Lower leg skin (tissue), 4 donors: ENCODE data around the gene CCS. TPM values are rescaled to one million over a fixed set of nuclear protein-coding genes. Genes with fewer than 3 reads are reported as not detected.

Experiments used
- DNase-seq, 2 donors: peaks; one replicate each; pipeline ENCODE4 v3.0.0-alpha.2; 2019; ENCODE audit warnings: low spot score in 2 of 2
- H3K4me3 ChIP-seq: fragments of 200-600 bp; sonication (generic); 2 replicates; pipeline ENCODE4 v1.5.1; 2017; ENCODE audit warnings: mild to moderate bottlenecking, low read depth; ENCODE audit not compliant: poor library complexity, severe bottlenecking
- POLR2A ChIP-seq, 2 donors: fragments of 450-650 bp; IDR thresholded peaks; one replicate each; pipeline ENCODE4 v1.6.1; 2016 to 2017; ENCODE audit warnings: antibody characterized with exemption in 2 of 2, mild to moderate bottlenecking in 1 of 2, moderate library complexity in 1 of 2
- WGBS, 2 donors: methylation state at CpG; one replicate each; pipeline ENCODE4 v1.1.5; 2018; 5-methylcytosine and 5-hydroxymethylcytosine counted together
- intact Hi-C: fragments of 100-400 bp; cut with DNase I; formaldehyde crosslinking; loops from one replicate; pipeline ENCODE4 v1.15.0; 2023; ENCODE audit warnings: low total_unique reads
- total RNA-seq, 4 donors: library from RNA; depleted of rRNA; stranded (reverse); fragments of >200 nt; gene quantifications; one replicate each; pipeline ENCODE4 v1.1.0, GENCODE V29; 2016
- TF ChIP-seq, protein P1 (sequence below), 3 donors: fragments of 450-650 bp; IDR thresholded peaks; one replicate each; pipeline ENCODE4 v1.5.1; 2016; ENCODE audit warnings: antibody characterized with exemption in 3 of 3, mild to moderate bottlenecking in 3 of 3, moderate library complexity in 2 of 3

CCS gene
- total RNA-seq, 4 donors from 2014 or later = 13.7 to 24.2 (median 15.2) TPM

DNA sequence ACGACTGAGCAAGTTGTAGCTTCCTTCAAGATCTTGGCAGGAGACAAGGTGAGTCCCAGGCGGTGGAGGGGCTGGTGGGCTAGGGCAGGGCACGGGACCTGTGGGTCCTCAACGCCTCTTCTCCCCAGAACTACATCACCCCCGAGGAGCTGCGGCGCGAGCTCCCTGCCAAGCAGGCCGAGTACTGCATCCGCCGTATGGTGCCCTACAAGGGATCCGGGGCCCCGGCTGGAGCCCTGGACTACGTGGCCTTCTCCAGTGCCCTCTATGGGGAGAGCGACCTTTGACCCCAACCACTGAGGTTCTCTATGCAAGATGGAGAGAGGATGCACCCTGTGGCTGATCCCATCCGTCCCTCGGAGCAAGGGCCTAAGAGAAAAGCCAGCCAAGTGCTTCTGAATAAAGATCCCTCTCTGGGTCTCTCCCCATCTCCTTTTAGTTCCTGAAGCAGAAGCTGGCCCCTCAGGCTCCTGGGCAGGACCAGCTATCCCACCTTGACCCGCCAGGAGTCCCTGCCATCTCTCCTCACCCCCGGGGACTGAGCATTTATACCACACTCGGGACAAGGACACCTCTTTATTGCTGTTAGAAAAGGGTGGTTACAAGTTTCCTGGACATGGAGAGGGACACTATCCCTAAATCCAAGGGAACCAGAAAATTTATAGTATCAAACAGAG is 29.9 kb upstream of the CCS start:
- WGBS, 2 donors = 86 to 91% methylated on average over 19 to 20 of the region's 20 CpGs
- H3K4me3 ChIP-seq = no peak overlapping the region
- no peak for DNase-seq
- intact Hi-C loops = no loop called here
- no peak for TF ChIP-seq POLR2A (IDR thresholded peaks at IDR 0.05)
- TF ChIP-seq, protein P1, sequence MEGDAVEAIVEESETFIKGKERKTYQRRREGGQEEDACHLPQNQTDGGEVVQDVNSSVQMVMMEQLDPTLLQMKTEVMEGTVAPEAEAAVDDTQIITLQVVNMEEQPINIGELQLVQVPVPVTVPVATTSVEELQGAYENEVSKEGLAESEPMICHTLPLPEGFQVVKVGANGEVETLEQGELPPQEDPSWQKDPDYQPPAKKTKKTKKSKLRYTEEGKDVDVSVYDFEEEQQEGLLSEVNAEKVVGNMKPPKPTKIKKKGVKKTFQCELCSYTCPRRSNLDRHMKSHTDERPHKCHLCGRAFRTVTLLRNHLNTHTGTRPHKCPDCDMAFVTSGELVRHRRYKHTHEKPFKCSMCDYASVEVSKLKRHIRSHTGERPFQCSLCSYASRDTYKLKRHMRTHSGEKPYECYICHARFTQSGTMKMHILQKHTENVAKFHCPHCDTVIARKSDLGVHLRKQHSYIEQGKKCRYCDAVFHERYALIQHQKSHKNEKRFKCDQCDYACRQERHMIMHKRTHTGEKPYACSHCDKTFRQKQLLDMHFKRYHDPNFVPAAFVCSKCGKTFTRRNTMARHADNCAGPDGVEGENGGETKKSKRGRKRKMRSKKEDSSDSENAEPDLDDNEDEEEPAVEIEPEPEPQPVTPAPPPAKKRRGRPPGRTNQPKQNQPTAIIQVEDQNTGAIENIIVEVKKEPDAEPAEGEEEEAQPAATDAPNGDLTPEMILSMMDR (IDR thresholded peaks at IDR 0.05) = no peak

DNA sequence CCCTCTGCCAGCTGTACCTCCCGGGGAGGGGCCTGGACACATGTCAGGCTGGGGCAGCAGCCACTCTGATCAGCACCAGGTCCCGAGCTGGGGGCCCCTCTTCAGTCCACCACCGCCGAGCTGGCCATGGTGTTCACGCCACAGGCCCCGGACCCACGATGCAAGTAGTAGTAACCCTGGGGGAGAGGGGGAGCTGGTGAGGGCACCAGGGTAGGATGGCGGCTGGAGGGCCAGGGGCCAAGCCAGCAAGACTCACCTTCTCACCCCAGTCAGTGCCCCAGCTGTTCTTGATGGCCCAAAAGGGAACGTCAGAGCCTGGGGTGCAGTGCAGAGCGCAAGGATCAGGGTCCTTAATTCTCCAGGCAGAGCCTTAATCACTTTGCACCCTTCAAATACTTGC is 29.2 kb upstream of the CCS start:
- no peak for TF ChIP-seq POLR2A (IDR thresholded peaks at IDR 0.05)
- TF ChIP-seq, protein P1 (IDR thresholded peaks at IDR 0.05) = no peak
- no peak for DNase-seq
- no peak overlapping the region for H3K4me3 ChIP-seq
- 88 to 90% methylated on average over 4 to 9 of the region's 10 CpGs for WGBS, 2 donors
- intact Hi-C loops = no loop called here

DNA sequence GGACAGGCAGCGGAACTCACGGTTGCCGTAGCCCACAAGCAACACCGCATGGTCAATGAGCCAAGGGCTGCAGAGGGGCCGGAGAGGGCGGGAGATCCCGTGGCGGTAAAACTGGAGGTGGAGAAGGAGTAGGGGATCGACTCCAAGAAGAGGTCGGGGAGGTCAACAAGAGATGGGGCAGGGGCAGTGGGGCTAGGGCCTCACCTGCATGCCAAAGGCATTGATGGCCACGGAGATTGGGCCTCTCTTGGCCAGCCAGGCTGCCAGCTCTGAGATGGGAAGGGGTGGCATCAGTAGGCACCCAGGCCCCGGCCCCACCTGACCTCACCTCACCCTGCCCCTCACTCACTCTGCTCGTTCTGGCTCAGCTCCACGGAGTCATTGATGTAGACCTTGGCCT is 28.4 kb upstream of the CCS start:
- H3K4me3 ChIP-seq = no peak overlapping the region
- TF ChIP-seq, protein P1 (IDR thresholded peaks at IDR 0.05) = no peak
- TF ChIP-seq POLR2A (IDR thresholded peaks at IDR 0.05) = no peak
- 91 to 92% methylated on average over 14 of the region's 14 CpGs for WGBS, 2 donors
- intact Hi-C loops = no loop called here
- no peak for DNase-seq

DNA sequence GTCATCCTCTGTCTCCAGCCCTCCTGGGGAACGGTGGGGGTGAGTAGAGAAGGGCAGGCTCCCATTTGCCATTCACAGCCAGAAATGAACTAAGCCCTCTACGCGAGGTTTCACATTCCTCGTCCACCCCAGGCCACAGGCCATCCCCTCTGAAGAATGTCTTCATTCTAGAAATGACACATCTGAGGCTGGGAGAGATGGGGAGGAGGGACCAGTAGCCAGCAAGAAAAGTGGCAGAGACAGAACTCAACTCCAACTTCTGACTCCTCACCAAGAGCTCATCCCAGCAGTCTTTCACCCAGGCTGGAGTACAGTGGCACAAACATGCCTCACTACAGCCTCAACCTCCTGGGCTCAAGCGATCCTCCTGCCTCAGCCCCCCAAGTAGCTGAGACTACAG is 28.0 kb upstream of the CCS start:
- DNase-seq = no peak
- WGBS, 2 donors = 90 to 98% methylated on average over 5 of the region's 5 CpGs
- TF ChIP-seq, protein P1 (IDR thresholded peaks at IDR 0.05) = no peak
- no peak for TF ChIP-seq POLR2A (IDR thresholded peaks at IDR 0.05)
- intact Hi-C loops = no loop called here
- H3K4me3 ChIP-seq = no peak overlapping the region

DNA sequence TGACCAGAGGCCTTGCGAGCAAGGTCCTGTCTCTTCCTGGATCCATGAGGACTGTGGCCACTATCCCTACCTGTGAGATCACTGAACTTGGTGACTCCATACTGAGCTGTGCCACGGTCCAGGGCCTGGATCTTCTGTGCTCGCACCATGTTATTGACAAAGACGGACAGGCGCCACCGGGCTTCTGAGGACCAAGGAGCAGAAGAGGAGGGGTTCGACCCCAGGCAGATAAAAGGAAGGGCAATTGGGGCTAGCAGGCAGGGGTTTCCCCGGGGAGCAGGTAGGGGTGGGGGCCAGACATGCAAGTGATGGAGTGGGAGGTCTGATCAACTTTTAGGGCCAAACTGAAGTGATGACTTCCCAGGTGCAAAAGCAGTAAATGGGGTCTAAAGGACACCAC is 26.8 kb upstream of the CCS start:
- DNase-seq = no peak
- TF ChIP-seq, protein P1 (IDR thresholded peaks at IDR 0.05) = no peak
- TF ChIP-seq POLR2A (IDR thresholded peaks at IDR 0.05) = no peak
- H3K4me3 ChIP-seq = no peak overlapping the region
- intact Hi-C loops = no loop called here
- 90 to 92% methylated on average over 8 of the region's 8 CpGs for WGBS, 2 donors

DNA sequence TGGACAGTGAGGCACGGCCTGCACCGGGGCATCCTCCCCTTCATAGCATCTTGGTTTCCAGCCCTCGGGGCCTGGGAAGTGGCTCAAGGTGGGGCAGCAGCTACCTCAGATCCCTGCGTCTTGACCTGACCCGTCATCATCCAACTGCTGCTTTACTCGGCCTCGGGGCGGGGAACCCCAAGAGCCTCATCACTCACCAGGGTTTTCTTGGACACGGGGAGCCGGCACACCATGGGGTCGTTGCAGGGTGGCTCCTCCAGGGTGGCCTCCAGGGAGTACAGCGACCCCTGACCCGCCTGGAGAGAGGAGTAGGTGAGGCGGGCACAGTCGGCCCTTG is 25.2 kb upstream of the CCS start:
- intact Hi-C loops = no loop called here
- TF ChIP-seq, protein P1 (IDR thresholded peaks at IDR 0.05) = no peak
- no peak for TF ChIP-seq POLR2A (IDR thresholded peaks at IDR 0.05)
- no peak for DNase-seq
- whole genome bisulfite sequencing, 2 donors = 43 to 54% methylated on average over 8 to 11 of the region's 15 CpGs
- no peak overlapping the region for H3K4me3 ChIP-seq
